ENCODE measurements around the gene KRT15.
A peak's percentile ranks its signal among the peaks of the same experiment; 100 is the strongest.

Gene KRT15

DNA sequence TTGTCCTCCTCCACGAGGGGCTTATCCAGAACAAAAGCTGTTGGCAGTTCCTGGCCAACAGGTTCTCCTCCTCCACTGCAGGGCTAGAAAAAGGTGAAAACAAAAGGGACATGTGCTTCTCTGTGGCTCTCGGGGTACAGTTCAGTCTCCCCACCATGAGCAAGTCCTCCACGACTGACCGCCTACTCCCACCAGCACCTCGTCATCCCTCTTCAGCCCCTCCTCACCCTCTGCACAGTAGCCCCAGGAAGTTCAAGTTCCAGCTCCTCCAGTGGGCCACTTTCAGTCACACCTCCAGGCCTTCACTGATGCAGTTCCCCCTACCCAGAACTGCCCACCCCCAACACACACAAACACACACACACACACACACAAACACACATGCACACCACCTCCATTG lies 33.8 kb upstream of the KRT15 start:
- H3K27ac Mint-ChIP-seq: peak overlapping the region in 2 of 3 experiments; percentile 8 to 46
- H3K36me3 Mint-ChIP-seq (ENCODE audit: low read depth): no peaks in the 10 kb centered on the region
- H3K27me3 Mint-ChIP-seq (ENCODE audit: low read depth): peaks cover 34% of the 10 kb centered on the region
- H3K4me3 Mint-ChIP-seq: no peak overlapping the region
- no peaks in the 10 kb centered on the region for H3K9me3 Mint-ChIP-seq
- TF ChIP-seq CTCF (IDR thresholded peaks at IDR 0.05; ENCODE audit: unreplicated experiment in 3 of 3): no peak
- H3K4me1 Mint-ChIP-seq: peaks cover 27% of the 10 kb centered on the region

GRCh38 chr17:41551365-41551764 lies 32.7 kb upstream of the KRT15 start:
- Mint-ChIP-seq H3K36me3 (ENCODE audit: low read depth) (no peaks in the 10 kb centered on the region), H3K4me3 (no peak overlapping the region), H3K4me1 (peaks cover 33% of the 10 kb centered on the region), H3K27me3 (ENCODE audit: low read depth) (peaks cover 29% of the 10 kb centered on the region), H3K9me3 (no peaks in the 10 kb centered on the region), H3K27ac (peak overlapping the region in 1 of 3 experiments; percentile 84)
- no peak for TF ChIP-seq CTCF (IDR thresholded peaks at IDR 0.05; ENCODE audit: unreplicated experiment in 3 of 3)

DNA sequence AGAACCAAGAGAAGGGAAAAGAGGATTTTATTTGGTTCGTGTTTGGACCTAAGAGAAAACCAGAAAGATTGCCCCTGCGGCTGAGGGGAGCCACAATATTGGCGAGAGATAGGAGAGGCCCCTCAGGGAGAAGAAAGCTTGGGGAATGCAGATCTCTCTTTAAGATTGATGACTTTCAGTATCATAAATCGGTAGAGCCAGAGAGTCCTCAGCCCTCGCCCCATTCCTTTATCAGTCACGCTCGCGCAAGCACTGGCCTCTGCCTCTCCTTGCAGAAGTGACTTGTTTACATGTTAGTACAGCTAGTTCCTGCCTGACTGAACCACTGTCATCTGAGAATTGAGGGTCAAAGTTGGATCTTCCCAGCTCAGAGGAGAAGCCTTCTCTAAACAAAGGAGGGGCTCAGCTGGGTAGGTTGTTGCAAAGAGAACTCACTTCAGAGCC lies 30.9 kb upstream of the KRT15 start:
- TF ChIP-seq CTCF (IDR thresholded peaks at IDR 0.05; ENCODE audit: unreplicated experiment in 3 of 3): no peak
- Mint-ChIP-seq H3K36me3 (ENCODE audit: low read depth) (no peaks in the 10 kb centered on the region), H3K27ac (peak overlapping the region; percentile 89 to 95 (median 93)), H3K4me1 (peaks cover 37% of the 10 kb centered on the region), H3K4me3 (peak overlapping the region; percentile 13 to 51 (median 50)), H3K9me3 (no peaks in the 10 kb centered on the region), H3K27me3 (ENCODE audit: low read depth) (peaks cover 22% of the 10 kb centered on the region)

- Mint-ChIP-seq H3K27ac (peak overlapping the region; percentile 89 to 95 (median 93)), H3K36me3 (ENCODE audit: low read depth) (no peaks in the 10 kb centered on the region), H3K4me1 (peaks cover 37% of the 10 kb centered on the region), H3K4me3 (peak overlapping the region; percentile 13 to 51 (median 50)), H3K27me3 (ENCODE audit: low read depth) (peaks cover 19% of the 10 kb centered on the region), H3K9me3 (no peaks in the 10 kb centered on the region)
- TF ChIP-seq CTCF (IDR thresholded peaks at IDR 0.05; ENCODE audit: unreplicated experiment in 3 of 3): peak; percentile 90 to 98 (median 94)
Observed at GRCh38 chr17:41548844-41549595, 30.3 kb upstream of the KRT15 start.

DNA sequence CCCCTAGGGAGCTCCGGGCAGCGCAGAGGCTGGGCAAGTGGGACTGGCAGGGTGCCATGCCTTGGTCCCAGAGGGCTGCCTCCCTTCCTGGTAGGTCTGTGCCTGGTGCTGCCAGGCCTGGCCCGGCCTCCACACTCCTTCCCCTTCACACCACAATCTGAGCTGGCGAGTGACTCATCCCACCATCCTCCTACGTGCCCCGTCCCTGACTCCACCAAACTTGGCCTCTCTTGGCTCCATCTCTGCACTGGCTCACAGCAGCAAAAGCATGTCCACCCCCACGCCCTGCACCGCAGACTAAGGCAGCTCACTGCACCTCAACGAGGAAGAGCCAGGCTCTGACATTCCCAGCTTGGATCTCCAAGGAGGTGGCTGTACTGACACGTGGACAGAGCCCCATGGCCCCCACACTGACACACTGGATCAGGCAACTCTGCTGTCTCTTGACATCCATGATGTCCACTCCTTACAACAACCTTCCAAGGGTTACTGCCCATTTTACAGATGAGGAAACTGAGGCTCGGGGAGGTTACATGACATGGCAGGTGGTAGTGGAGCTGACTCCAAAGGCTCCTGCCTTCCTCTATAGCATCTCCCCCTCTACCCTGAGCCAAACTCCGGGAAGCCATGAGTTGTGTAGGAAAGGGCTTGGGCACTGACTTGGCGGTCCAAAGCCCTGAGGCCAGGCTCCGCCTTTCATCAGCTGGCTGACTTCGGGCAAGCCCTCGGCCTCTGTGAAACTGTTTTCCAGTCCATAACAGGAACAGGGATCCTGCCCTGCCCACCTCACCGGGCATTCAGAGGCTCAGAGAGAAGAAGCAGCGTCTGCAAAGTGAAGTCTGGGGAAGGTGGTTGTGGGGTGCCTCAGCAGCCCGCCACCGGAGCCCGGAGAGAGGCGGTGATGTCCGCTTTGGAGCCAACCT lies 29.5 kb upstream of the KRT15 start:
- H3K4me1 Mint-ChIP-seq: peaks cover 37% of the 10 kb centered on the region
- peak overlapping the region; percentile 89 to 95 (median 93) for H3K27ac Mint-ChIP-seq
- H3K36me3 Mint-ChIP-seq (ENCODE audit: low read depth): no peaks in the 10 kb centered on the region
- TF ChIP-seq CTCF (IDR thresholded peaks at IDR 0.05; ENCODE audit: unreplicated experiment in 3 of 3): no peak
- H3K27me3 Mint-ChIP-seq (ENCODE audit: low read depth): peaks cover 14% of the 10 kb centered on the region
- peak overlapping the region in 1 of 3 experiments; percentile 7 for H3K4me3 Mint-ChIP-seq
- H3K9me3 Mint-ChIP-seq: no peaks in the 10 kb centered on the region
